NCI-H446 treated with DMSO at 0.1 percent for 48 hours (cell line): ENCODE results near the gene ADAP1.
"Not testable (repeated sequence)": the region's sequence is repeated elsewhere in the genome, so short reads cannot be mapped to it uniquely, and the experiment has no call there.

Experiments
- DNase-seq: peaks from one replicate; lab custom pipeline; 2025; lab: John Stamatoyannopoulos, UW

The ADAP1 gene

GRCh38 chr7:954330-955238, at the start of gene ADAP1:
TSS of gene ADAP1 (minus strand) at chr7:954680. CDS start at chr7:954477, 203 bp downstream.
- no peak for DNase-seq

- DNase-seq = not testable (repeated sequence)
Observed at GRCh38 chr7:1002445-1002844, 48.0 kb upstream of the ADAP1 start.

- not testable (repeated sequence) for DNase-seq
Observed at GRCh38 chr7:1002026-1002425, 47.5 kb upstream of the ADAP1 start.

GRCh38 chr7:1001069-1001770, 46.7 kb upstream of the ADAP1 start:
- DNase-seq = not testable (repeated sequence)

DNA sequence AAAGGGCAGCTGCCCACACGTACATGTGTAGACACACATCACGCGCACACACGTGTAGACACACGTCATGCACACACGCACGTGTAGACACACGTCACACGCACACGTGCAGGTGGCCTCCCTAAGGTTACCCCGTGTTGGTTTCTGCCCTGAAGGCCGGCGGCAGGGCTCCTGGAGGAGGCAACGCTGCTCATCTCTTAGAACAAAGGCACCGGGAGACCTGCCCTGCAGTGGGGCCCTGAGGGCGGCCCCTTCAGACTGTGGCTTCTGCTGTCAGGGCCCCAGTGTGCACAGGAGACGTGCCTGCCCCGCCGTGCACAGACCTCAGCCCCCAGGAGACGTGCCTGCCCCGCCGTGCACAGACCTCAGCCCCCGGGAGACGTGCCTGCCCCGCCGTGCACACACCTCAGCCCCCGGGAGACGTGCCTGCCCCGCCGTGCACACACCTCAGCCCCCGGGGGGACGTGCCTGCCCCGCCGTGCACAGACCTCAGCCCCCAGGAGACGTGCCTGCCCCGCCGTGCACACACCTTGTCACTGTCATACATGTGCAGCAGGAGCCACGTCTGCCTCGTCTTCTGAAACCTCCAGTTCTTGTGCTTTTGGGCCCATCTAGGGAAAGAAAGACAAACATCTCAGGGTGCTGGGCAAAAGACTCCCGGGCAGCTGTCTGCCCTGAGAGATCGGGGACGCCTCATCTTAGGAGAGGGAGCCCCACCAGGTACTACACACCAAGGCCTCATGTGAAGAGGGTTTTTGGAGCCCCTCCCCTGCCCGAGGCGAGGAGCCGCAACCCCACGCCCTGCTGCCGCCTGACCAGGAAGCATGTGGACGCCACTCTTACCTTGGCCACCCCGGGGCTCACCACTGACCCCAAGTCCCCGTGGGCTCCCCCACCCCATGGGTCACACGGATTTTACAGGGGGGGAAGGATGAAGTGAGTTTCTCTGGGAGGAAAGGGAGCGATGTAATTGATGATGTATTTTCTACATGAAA, 45.8 kb upstream of the ADAP1 start:
- DNase-seq = no peak

DNA sequence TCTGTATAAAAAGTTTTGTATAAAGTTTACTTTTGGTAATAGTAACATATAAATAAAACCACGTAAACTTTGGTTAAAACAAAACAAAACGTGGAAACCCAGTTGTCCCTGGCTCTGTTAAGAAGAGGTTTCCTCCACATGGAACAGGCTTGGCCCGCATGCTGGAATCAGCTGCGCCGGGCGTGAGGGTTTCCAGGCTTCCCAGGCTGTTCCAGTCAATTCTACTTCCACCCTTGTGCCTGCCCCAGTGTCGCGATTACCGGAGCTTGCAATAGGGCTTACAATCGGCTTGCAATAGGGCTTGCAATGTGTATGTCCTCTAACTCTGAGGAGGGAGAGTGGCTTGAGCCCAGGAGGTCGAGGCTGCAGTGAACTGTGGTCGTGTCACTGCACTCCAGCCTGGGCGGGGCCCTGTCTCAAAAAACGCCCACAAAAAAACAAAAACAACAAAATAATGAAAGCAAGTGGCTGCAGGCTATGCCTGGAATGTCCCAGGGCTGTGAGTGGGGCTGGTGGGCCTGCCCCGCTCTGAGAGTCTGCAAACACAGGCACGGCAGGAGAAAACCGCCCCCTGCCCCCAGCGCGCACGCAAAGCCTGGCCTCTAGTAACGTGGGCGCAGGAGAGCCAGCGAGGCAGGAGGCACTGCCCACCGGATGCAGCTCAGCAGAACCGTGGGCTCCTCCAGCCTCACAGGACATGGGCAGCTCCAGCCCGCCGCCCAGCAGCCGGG, 44.8 kb upstream of the ADAP1 start:
- DNase-seq = no peak

GRCh38 chr7:997404-998395, 43.2 kb upstream of the ADAP1 start:
- DNase-seq = no peak

- DNase-seq = no peak
Observed at GRCh38 chr7:996079-996872, 41.8 kb upstream of the ADAP1 start.

GRCh38 chr7:995571-995970, 41.1 kb upstream of the ADAP1 start:
- DNase-seq = no peak

- DNase-seq = no peak
Observed at GRCh38 chr7:994592-995308, 40.3 kb upstream of the ADAP1 start.

DNA sequence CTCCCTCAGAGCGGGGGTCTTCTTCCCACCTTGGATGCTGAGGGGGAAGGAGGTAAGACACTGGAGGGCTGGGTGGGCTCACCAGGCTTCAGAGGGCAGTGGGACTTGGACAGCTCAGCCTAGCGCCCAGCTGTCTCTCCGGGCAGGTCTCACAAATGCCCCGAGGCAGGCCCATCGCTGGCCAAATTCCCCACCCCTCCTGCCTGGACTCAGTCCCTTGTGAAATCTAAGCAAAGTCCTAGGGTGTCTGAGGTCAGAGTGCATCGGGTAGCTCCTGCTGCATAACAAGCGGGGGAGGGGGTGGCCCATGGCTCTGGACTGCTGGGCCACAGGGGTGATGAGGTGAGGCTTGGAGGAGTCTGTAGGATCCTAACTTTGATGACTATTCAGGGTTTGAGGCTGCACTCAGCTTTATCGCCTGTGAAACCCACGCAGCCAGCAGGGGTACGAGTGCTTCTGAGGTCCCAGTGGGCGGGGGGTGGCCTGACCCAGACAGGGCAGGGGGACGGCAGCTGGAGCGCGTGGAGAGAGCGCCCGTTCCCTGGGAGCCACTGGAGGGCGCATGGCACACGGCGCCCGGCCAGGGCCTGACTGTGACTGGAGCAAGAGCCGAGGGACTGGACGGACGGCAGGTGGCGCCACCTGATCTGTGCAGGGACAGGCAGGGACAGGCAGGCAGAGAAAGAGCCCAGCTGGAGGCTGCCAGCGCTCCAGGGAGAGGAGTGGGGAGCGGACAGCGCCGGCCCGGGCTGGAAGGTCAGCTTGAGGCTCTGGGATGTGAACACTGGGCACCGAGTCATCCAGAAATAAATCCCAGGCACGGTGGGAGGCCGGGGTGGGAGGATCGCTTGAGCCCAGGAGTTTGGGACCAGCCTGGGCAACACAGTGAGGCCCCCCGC, 38.5 kb upstream of the ADAP1 start:
- peak; percentile 81 for DNase-seq

- DNase-seq = no peak
Observed at GRCh38 chr7:991729-992656, 37.5 kb upstream of the ADAP1 start.

GRCh38 chr7:990933-991728, 36.7 kb upstream of the ADAP1 start:
- DNase-seq = no peak

- no peak for DNase-seq
Observed at GRCh38 chr7:990352-990932, 36.0 kb upstream of the ADAP1 start.

DNA sequence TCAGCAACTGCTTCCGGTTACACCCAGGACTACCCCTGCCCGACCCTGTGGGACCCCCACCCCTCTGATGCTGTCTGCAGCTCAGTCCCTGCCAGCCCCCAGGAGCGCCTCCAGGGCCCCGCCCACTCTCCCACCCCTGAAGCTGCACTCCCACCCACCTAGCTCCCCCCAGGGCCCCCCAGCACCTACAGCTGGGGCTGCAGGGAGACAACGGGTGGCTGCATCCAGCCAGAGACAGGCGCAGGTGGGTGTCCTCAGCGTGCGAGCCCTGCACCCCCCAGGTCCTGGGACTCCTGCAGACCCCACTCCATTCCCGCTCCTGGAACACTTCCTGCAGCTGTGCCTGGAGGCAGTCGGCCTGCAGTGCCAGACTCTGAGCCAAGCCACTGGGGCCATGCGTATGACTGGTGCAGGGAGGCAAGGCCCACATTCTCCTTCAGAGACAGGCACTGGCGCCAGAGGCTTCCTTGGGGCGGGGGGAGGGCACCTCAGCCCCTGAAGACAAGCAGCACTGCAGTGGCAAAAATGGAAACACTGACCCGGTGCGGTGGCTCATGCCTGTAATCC, 34.6 kb upstream of the ADAP1 start:
- DNase-seq = no peak
